GM19452 (cell line): ENCODE measurements around the gene SF3B2.

Experiments
- ATAC-seq: cut with Tn5 transposase; IDR thresholded peaks from one replicate; pipeline ENCODE4 v1.9.1; 2021; ENCODE audit not compliant: unreplicated experiment

SF3B2 gene

DNA sequence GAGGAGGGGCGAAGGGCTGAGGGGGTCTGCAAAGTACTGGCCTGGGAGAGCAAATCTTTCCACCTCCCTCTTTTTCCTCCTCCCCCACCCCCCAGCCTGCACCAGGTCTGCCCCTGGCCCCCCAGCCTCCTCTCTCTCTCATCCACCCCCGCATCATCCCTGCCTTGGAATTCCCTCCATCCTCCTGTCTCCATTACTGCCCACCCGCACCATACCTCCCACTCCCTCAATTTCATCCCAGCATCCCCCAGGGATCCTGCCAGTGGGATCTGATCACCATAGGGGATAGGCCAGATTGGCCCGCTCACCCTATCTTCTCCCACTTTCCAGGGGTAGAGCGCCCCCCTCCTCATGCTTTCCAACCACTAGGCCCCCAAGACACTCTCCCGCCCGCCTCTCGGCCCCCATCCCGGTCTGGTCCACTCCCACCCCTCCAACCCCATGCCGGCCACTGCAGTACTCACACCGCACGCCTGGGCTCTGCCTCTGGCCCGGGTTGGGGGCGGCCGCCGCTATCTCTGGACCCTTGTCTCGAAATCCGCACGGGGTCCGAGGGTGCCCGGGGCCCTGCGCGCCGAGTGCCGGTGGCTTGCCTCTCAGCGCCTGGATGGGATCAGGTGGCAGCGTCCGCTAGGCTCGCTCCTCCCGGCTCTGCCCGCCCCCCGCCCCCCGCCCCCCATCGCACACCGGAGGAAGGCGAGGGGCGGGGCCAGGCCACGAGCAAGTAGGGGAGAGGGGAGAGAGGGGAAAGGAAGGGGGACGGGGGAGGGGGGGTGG lies 3.4 kb upstream of the SF3B2 start, which contains the start of gene GAL3ST3:
Gene GAL3ST3, minus strand, starts transcription at position 615 of the 777 bp plus-strand sequence. CDS start 3,746 bp downstream, outside the sequence.
- ATAC-seq, result no peak

DNA sequence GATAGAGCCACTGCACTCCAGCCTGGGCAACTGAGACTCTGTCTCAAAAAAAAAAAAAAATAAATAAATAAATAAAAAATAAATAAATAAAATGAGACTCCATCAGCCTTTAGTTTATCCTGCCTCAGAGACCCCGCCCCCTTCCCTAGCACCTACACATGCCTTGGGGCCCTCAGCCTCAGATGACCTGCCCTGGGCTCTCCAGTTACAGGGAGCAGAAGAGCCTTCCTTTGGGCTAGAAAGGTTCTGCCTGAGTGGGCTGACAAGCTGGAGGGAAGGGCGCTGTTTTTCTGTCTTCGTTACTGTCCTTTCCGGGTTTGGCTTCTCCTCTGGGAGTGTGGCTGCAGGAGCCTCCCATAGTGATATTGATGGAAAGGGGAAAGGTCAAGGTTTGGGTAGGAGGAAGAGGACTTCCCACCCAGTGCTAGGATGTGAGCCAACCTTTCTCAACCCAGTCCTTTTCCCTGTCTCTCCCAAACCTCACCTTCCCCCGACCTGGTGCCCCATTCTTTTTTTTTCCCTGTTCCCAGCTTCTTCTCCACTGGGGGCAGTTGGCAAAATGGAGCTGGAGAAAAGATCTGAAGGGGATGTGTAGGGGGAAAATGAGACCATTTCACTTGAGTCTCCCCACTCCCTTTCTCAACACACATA lies 1.5 kb upstream of the SF3B2 start:
- no peak for ATAC-seq

DNA sequence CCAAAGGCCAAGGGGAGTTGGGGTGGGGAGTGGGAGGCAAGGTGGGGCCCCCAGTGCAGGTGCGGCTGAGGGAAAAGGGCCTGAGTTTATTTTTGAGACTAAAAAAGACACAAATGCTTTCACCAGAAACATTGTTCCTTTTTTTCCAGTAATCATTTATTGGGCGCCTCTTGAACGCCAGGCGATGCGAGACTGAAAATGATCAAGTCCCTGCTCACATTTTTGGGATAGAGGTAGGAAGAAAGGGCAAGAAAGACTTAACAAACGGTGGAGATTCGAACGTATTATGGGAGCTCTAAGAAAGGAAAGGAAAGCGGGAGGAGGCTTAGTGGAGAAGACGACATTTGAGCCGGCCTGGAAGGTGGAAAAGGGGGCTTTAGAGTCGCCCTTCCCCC lies 796 bp upstream of the SF3B2 start:
- no peak for ATAC-seq

DNA sequence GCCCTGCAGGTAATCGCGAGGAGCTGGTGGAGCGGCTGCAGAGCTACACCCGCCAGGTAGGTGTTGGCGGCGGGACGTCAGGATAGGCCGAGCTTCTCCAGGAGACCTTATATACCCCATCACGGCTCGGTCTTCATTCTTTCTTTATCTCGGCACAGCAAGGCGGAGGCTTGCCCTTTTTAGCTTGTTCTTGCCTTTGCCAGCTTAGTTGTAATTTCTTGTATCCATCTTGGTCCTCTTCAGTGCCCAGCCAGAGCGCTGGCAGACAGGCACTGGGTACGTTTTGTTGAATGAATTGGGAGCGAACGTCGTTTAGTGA lies 459 bp downstream of the SF3B2 start:
- no peak for ATAC-seq

DNA sequence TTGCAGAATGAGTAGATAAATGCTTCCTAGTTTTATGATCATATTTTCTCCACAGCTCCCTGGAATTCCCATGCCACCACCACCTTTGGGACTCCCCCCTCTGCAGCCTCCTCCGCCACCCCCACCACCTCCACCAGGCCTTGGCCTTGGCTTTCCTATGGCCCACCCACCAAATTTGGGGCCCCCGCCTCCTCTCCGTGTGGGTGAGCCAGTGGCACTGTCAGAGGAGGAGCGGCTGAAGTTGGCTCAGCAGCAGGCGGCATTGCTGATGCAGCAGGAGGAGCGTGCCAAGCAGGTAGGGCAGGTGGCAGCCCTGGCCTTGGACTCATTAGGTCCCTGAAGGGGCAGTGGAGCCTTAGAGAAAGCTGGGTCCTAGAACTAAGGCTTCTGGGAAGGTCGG lies 2.9 kb downstream of the SF3B2 start:
- ATAC-seq, result no peak

DNA sequence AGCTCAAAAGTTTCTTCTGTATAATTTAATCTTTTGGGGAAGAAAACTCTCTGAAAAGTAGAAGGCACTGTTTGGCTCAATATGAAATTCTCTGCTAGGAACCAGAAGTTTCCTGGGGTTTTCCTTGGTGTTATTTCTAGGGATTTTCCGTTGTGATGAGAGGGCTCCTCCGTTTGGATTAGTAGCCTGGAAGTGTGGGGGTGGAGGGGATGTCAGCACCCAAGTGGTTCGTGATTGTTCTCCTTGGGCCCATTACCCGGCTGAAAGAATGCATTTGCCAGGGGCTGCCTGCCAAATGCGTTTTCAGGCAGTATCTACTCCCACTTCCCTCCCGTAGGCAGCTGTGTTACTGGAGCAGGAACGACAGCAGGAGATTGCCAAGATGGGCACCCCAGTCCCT lies 4.3 kb downstream of the SF3B2 start:
- no peak for ATAC-seq

DNA sequence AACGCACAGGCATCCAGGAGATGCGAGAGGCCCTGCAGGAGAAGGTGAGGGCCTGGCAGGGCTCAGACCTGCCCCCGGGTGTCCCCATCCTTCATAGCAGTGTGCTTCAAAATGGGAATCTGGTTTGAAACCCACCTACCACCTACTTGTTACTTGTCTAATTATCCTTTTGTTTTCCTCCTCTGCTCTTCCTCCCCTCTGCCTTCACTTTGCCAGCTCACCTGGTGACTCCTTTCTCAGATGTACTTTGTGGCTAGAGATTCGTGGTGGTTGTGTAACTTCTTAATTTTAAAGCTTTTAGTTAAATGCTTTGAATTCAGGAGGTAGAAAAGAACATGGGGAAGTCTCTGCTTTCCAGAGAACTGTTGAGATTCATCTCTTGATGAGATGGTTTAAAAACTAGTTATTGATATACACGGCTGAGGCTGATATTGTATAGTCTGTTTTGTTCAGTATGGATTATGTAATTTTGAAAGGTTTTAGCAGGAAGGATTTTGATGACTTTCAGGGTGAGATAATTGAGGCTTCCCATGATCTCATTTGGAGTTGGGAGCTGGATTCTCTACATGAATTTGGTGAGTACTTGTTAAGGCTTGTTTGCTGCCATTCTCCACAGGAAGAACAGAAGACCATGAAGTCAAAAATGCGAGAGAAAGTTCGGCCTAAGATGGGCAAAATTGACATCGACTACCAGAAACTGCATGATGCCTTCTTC lies 8.0 kb downstream of the SF3B2 start:
- ATAC-seq, result no peak

DNA sequence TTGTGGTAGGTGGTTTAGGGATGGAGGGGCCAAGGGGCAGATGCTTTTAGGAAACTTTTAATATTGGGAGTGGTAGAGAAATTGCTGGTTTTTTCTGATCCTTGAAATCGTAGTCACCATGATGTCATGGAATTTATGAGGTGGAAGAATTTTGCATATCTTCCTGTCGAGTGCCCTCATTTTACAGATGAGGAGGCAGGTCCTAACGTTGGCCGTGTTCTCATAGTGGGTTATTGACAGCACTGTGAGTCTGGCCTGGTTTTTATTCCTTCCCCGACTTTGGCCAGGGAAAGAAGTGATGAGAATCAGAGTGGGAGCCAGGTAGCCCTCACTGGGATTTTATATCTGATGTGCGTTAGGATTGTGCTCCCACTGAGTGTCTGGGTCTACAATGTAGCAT lies 9.1 kb downstream of the SF3B2 start:
- ATAC-seq, result no peak

DNA sequence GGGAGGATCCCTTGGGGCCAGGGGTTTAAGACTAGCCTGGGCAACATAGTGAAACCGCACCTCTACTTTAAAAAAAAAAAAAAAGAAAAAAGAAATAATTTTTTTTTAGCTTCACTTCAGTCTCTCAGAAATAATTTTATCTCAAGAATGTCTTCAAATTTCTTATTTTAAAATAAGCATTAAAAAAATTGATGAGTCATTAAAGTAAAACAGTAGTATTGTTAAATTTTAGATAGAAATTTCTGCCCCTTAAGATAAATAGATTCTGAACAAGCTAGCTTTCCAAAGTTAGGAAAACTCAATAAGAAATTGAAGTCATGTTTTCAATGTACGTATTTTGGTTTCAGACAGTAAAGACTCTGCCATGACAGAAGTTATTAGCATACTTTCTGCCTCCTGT lies 10.2 kb downstream of the SF3B2 start:
- no peak for ATAC-seq

DNA sequence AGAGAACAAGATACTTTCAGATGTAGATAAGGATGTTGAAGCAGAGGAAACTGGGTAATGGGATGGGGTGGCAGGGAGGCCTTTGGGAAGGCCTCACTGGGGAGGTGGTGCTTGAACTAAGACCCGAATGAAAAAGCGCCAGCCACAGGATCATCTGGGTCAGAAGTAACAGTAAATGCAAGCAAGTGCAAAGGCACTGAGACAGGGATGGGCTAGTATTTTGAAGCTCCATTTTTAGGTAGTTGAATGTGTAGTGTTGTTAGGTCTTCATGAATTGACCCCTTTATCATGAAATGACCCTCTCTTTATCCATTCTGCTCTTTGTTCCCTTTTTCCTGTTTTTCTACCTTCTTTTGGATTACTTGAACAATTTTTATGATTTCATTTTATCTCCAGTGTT lies 11.7 kb downstream of the SF3B2 start:
- ATAC-seq, result no peak

DNA sequence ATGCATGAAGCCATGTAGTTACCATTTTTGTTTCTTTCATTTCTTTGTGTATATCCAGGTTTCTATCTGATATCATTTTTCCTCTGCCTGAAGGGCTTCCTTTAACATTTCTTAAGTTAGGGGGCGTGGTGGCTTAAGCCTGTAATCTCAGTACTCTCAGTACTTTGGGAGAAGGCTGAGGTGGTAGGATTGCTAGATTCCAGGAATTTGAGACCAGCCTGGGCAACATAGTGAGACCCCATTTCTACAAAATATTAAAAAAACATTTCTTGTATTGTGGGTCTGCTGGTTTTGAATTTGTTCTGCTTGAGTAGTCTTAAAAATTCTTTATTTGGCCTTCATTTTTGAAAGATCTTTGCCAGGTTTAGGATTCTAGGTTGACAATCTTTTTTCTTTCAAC lies 12.4 kb downstream of the SF3B2 start:
- no peak for ATAC-seq

DNA sequence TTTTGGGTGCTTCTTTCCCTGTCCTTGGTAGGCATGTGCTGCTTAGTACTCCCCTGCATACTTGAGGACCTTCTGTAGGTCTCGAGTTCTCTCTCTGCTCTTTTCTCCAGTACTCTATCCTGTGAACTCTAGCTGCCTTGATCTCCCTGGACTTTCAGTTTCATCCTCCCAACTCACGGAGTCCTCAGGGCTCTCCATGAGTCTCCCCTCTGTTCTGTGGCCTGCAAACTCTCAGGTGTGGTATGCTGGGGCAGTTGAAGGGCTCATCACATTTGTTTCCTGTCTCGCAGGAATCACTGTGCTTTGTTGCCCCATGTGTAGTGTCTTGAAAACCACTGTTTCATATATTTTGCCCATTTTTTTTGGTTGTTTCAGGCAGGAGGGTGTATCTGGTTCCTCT lies 14.6 kb downstream of the SF3B2 start:
- no peak for ATAC-seq

DNA sequence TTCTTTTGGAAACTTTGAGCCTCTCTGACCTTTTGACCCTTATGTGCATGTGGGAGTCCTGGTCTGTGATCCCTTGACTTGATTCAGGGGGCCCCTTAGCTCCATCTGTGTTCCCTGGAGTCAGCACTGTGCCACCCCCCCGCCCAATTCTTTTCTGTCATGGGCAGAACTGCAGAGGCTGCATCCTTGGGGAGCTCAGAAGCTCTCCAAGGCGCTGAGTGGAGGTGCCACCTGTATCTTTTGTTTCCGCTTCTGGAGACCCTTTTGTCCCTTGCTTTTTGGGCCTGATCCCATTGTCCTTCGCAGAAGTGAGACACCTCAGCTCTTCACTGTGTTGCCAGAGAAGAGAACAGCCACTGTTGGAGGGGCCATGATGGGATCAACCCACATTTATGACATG lies 15.5 kb downstream of the SF3B2 start:
- ATAC-seq, result no peak

DNA sequence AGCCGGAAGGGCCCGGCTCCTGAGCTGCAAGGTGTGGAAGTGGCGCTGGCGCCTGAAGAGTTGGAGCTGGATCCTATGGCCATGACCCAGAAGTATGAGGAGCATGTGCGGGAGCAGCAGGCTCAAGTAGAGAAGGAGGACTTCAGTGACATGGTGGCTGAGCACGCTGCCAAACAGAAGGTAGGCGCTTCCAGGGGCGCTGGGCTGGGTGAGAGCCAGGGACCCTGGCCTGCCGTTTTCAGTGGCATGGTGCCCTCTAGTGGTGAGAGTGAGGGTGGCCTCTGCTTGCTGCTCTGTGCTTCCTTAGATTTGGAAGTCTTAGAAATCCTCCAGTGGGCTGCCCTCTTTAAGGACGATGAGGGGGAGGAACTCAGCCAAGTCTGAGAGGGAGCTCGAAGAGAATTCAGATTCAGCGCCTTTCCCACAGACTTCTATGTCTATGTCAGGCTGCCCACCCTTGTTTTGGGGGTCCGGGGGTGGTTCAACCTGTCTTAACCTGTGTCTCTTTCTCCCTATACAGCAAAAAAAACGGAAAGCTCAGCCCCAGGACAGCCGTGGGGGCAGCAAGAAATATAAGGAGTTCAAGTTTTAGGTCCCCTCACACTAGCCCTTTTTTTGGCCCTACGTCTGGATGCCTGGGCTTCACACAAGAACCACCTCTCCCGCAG lies 16.1 kb downstream of the SF3B2 start:
- no peak for ATAC-seq

DNA sequence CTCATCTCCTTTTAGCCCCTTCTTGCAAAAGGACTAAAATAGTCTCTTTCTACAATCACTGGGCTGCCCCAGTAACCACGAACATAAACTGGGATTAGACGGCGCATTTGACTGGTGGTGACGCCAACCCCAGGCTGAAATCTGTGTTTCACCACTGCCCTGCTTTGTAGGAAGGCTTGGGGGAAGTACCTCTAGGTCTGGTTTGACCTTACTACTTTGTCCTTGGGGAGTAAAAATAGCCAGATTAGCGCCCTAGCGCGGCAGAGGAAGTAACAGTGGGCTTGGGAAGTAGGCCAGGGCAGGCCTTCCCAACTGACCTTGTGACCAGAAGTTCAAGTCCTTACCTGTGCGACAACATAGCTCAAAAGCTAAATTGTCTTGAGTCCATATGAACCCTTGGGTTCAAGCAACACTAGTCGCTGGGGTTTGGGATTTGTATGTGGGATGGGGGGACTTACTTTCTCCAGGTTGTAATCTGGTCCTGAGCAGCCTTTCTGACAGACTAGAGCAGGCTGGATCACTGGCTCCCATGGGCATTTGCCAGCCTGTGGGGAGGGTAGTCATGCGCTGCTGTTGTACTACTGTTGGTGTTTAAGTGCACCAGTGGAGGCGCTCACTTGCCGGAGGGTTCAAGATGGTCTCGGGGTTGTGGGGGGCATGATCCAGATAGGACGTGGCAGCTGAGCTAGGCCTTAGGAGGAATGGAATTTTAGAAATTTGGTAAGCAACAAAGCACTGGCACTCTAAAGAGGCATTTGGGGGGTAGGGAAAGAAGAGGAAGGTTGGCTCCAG lies 17.0 kb downstream of the SF3B2 start:
- ATAC-seq, result peak; percentile 17

DNA sequence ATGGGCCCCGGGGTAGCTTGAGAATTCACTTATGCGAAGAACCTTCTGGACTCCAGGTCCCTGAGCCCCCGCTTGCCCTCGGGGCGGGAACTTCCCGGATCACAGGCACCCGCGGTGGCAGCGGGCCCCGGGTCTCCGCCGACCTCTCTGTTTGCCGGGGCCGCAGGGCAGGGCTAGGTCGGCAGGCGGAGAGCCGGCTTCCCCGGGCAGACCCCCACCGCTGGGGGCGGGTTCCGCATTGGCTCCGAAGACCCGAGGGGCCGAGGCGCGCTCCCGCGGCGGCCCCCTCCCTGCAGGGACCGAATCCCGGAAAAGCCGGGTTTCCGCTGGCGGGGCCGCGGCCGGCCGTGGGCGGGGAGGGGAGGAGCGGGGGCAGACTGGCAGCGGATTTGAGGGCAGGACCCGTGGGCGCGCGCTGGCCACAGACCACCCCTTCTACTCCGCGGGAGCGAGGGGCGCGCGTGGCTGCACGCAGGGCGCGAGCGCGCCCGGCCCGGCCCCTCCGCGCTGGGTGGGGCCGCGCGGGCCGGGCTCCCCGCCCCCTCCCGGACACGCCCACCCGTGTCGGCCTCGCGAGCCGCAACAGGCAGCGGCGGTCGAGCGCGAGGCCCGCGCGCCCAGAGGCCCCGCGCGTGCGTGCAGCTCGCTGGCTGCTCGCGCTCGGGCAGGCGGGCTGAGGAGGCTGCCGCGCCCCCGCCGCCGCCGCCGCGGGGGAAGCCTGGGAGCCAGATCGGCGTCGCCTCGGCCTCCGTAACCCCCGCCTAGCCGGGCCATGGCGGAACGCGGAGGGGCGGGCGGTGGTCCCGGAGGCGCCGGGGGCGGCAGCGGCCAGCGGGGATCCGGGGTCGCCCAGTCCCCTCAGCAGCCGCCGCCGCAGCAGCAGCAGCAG lies 17.8 kb downstream of the SF3B2 start, which contains the start of gene PACS1:
Gene PACS1, plus strand, starts transcription at position 558 of the 889 bp plus-strand sequence. Its CDS starts 215 bp downstream, at position 773.
- ATAC-seq, result peak; percentile 41

DNA sequence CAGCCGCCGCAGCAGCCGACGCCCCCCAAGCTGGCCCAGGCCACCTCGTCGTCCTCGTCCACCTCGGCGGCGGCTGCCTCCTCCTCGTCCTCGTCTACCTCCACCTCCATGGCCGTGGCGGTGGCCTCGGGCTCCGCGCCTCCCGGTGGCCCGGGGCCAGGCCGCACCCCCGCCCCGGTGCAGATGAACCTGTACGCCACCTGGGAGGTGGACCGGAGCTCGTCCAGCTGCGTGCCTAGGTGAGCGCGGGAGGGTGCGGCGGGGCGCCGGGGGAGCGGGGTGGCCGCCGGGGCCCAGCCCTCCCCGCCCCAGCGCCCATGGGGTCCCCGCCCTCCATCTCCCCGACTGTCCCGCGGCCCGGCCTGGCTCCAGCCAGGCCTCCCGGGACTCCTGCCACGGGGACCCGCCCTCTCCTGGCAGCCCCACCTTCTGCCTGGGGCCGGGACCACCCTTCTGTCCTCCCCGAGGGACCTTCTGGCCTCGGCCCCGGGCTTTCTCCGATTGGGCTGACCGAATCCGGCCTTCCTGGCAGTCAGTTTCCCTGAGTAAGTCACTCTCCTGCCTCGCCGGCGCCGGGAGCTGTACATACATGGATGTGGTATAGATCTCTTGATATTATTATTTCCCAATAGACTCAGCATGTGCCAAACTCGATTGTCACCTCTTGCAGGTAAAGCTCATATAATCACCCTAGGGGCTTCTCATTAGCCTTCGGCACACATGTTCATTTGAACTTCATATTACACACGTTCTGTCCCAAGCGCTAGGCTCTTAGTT lies 18.6 kb downstream of the SF3B2 start:
- ATAC-seq, result peak; percentile 14

DNA sequence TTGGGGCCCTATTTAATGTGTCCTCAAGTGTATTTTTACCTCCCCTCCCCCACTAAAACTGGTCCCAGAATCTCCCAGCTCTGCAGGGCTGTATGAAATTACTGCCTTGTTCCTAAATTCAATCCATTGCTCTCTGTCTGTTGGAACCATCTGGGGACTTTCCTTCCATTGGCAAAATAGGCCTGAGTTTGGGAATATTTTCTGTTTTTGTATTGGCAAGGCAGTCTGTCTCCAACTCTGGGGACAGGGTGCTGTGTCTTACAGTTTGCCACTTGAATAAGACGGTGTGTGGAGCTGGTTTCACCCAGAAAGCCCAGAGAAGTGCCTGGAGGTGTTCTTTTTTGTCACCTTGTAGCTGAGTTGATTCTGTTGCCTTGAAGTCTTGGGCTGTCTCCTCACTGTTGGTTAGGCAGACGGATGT lies 19.2 kb downstream of the SF3B2 start:
- ATAC-seq, result no peak

DNA sequence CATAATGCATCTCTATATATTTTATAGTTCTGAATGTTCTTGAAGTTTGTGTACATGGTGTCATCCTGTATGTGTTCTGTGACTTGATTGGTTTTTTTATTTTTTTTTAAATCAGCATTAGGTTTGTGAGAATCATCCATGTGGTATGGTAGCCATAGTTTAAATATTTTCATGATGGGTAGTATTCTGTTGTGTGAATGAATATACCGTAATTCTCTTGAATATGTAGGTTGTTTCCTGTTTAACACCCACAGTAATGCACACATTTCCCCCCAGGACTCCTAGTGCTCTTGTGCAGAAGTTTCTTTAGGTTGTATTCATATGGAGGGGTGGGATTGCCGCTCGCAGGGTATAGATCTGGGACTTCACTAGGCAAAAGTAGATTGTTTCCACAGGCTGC lies 19.9 kb downstream of the SF3B2 start:
- ATAC-seq, result no peak
